Activated CD4-positive, alpha-beta T cell treated with anti-CD3 and anti-CD28 coated beads, Interleukin-2, amount 50 U/mL, for 48 hours (primary cell): ENCODE data around the gene ECPAS.
"Not testable (repeated sequence)": the region's sequence is repeated elsewhere in the genome, so short reads cannot be mapped to it uniquely, and the experiment has no call there.

Experiments used
- DNase-seq, 2 experiments: peaks; one replicate each; pipeline ENCODE4 v3.0.0-alpha.2; 2020

Gene ECPAS

GRCh38 chr9:111475195-111475594, 9.0 kb downstream of the ECPAS start:
- DNase-seq, result no peak

- DNase-seq, result no peak
Observed at GRCh38 chr9:111474385-111474784, 9.8 kb downstream of the ECPAS start.

- no peak for DNase-seq
Observed at GRCh38 chr9:111467778-111468367, 16.3 kb downstream of the ECPAS start.

- no peak for DNase-seq
Observed at GRCh38 chr9:111463048-111463447, 21.1 kb downstream of the ECPAS start.

GRCh38 chr9:111458139-111459009, 25.8 kb downstream of the ECPAS start:
- DNase-seq, result no peak

GRCh38 chr9:111456529-111456928, 27.7 kb downstream of the ECPAS start:
- no peak for DNase-seq

GRCh38 chr9:111455638-111456037, 28.5 kb downstream of the ECPAS start:
- DNase-seq, result no peak

GRCh38 chr9:111454751-111455150, 29.4 kb downstream of the ECPAS start:
- no peak for DNase-seq

- no peak for DNase-seq
Observed at GRCh38 chr9:111451570-111451969, 32.6 kb downstream of the ECPAS start.

- no peak for DNase-seq
Observed at GRCh38 chr9:111450124-111450523, 34.1 kb downstream of the ECPAS start.

GRCh38 chr9:111449705-111450104, 34.5 kb downstream of the ECPAS start:
- no peak for DNase-seq

GRCh38 chr9:111445799-111446198, 38.4 kb downstream of the ECPAS start:
- DNase-seq, result not testable (repeated sequence)

GRCh38 chr9:111443454-111443853, 40.7 kb downstream of the ECPAS start:
- DNase-seq, result no peak

- no peak for DNase-seq
Observed at GRCh38 chr9:111442360-111443027, 41.7 kb downstream of the ECPAS start.

- no peak for DNase-seq
Observed at GRCh38 chr9:111440226-111440625, 44.0 kb downstream of the ECPAS start.

GRCh38 chr9:111438541-111439235, 45.5 kb downstream of the ECPAS start:
- no peak for DNase-seq

- DNase-seq, result no peak
Observed at GRCh38 chr9:111436571-111436970, 47.6 kb downstream of the ECPAS start.

- no peak for DNase-seq
Observed at GRCh38 chr9:111433082-111433481, 51.1 kb downstream of the ECPAS start.

- DNase-seq, result no peak
Observed at GRCh38 chr9:111431684-111432083, 52.5 kb downstream of the ECPAS start.

- DNase-seq, result no peak
Observed at GRCh38 chr9:111429175-111429574, 55.0 kb downstream of the ECPAS start.

- no peak for DNase-seq
Observed at GRCh38 chr9:111427186-111427585, 57.0 kb downstream of the ECPAS start.

- DNase-seq, result no peak
Observed at GRCh38 chr9:111423389-111423788, 60.8 kb downstream of the ECPAS start.

GRCh38 chr9:111414406-111414805, 69.8 kb downstream of the ECPAS start:
- DNase-seq, result no peak
